Activated CD8-positive, alpha-beta T cell treated with anti-CD3 and anti-CD28 coated beads, Interleukin-2, amount 10 ng/mL, durations not matched to agents 7 days and 5 days (primary cell): ENCODE results near the gene SRP68. TPM values are rescaled to one million over a fixed set of nuclear protein-coding genes. Genes with fewer than 3 reads are reported as not detected.

Source experiments
- ATAC-seq: fragments of 150-1000 bp; cut with Tn5 transposase; one replicate; pipeline ENCODE4 v1.10.0; 2021; ENCODE audit warnings: moderate library complexity
- CTCF ChIA-PET: fragments of 350-600 bp; sonication (Branson Sonifier 250); formaldehyde crosslinking; loops from one replicate; lab custom pipeline; 2021; ENCODE audit warnings: antibody characterized with exemption; lab: Charles Lee
- POLR2A ChIA-PET: fragments of 350-600 bp; sonication (Branson Sonifier 250); formaldehyde crosslinking; loops from one replicate; lab custom pipeline; 2021; ENCODE audit warnings: antibody characterized with exemption; lab: Charles Lee
- DNase-seq: peaks from one replicate; pipeline ENCODE4 v3.0.0-alpha.2; 2020
- H3K27ac Mint-ChIP-seq: one replicate; pipeline ENCODE4 v1.8.0; 2021; ENCODE audit warnings: mild to moderate bottlenecking, mixed read lengths
- H3K27me3 Mint-ChIP-seq: one replicate; pipeline ENCODE4 v1.8.0; 2021; ENCODE audit warnings: low read depth, mixed read lengths
- H3K36me3 Mint-ChIP-seq: one replicate; pipeline ENCODE4 v1.8.0; 2021; ENCODE audit warnings: low read depth, mixed read lengths
- H3K4me1 Mint-ChIP-seq: one replicate; pipeline ENCODE4 v1.8.0; 2021; ENCODE audit warnings: low read depth, mixed read lengths
- H3K4me3 Mint-ChIP-seq: one replicate; pipeline ENCODE4 v1.8.0; 2021; ENCODE audit warnings: mild to moderate bottlenecking, mixed read lengths
- H3K9me3 Mint-ChIP-seq: one replicate; pipeline ENCODE4 v1.8.0; 2022; ENCODE audit warnings: mixed read lengths; ENCODE audit not compliant: insufficient read depth
- total RNA-seq, 2 experiments: library from RNA; stranded (reverse); gene quantifications; one replicate each; pipeline ENCODE4 v1.2.3, GENCODE V29; 2021

The SRP68 gene
- total RNA-seq, 2 experiments from 2014 or later, result 85.1 to 86.0 TPM

DNA sequence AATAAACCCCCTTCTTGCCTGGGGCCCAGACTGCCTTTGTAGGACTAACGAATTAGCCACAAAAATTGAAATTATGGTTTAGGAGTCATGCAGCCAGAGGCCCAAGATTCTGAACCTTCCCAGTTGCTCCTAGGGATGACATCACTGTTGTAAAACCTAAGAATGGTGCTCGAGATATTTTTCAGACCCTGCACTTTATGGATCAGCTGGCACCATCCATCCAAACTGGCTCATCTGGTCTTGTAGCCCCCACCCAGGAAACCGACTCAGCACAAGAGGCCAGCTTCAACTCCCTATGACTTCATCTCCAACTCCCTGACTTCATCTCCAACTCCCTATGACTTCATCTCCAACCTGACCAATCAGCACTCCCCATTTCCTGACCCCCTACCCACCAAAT, 34.3 kb downstream of the SRP68 start:
- Mint-ChIP-seq H3K27me3 (no peaks in the 10 kb centered on the region), H3K4me3 (no peak overlapping the region), H3K36me3 (peaks cover 39% of the 10 kb centered on the region), H3K9me3 (no peaks in the 10 kb centered on the region), H3K27ac (peak overlapping the region; percentile 13), H3K4me1 (peaks cover 15% of the 10 kb centered on the region)
- DNase-seq, result no peak
- ATAC-seq, result no peak
- ChIA-PET POLR2A (interaction anchor here (1.5 kb wide), 1 partner anchor 8 kb away, joined by 4 read pairs; no protein-coding TSS in a partner anchor), CTCF (interaction anchor here (1.0 kb wide), 1 partner anchor 9 kb away, joined by 4 read pairs; no protein-coding TSS in a partner anchor)

GRCh38 chr17:76036497-76037261, 35.6 kb downstream of the SRP68 start:
- no peak overlapping the region for H3K4me3 Mint-ChIP-seq
- DNase-seq (no peak), ATAC-seq (no peak)
- H3K9me3 Mint-ChIP-seq, result no peaks in the 10 kb centered on the region
- CTCF ChIA-PET, result interaction anchor here (1.3 to 1.5 kb wide), 2 partner anchors 23 to 32 kb away, joined by 6 to 9 read pairs; no protein-coding TSS in a partner anchor
- no peaks in the 10 kb centered on the region for H3K27me3 Mint-ChIP-seq
- H3K36me3 Mint-ChIP-seq, result peaks cover 37% of the 10 kb centered on the region
- H3K4me1 Mint-ChIP-seq, result peaks cover 17% of the 10 kb centered on the region
- POLR2A ChIA-PET, result no interaction called here
- no peak overlapping the region for H3K27ac Mint-ChIP-seq

- H3K27me3 Mint-ChIP-seq, result no peaks in the 10 kb centered on the region
- peaks cover 25% of the 10 kb centered on the region for H3K36me3 Mint-ChIP-seq
- H3K9me3 Mint-ChIP-seq, result no peaks in the 10 kb centered on the region
- peaks cover 22% of the 10 kb centered on the region for H3K4me1 Mint-ChIP-seq
- H3K27ac Mint-ChIP-seq, result no peak overlapping the region
- ATAC-seq (no peak), DNase-seq (no peak)
- ChIA-PET POLR2A (no interaction called here), CTCF (interaction anchor here (0.9 to 3.0 kb wide), 5 partner anchors 20 to 34 kb away, joined by 3 to 19 read pairs (median 4); partner anchors contain the start of gene CDK3)
- no peak overlapping the region for H3K4me3 Mint-ChIP-seq
These were observed 37.6 kb downstream of the SRP68 start for GRCh38 chr17:76034428-76035350.

- DNase-seq (no peak), ATAC-seq (no peak)
- Mint-ChIP-seq H3K4me3 (no peak overlapping the region), H3K27me3 (no peaks in the 10 kb centered on the region), H3K4me1 (peaks cover 35% of the 10 kb centered on the region), H3K9me3 (no peaks in the 10 kb centered on the region), H3K27ac (no peak overlapping the region), H3K36me3 (peaks cover 9% of the 10 kb centered on the region)
- CTCF ChIA-PET, result interaction anchor here (3.0 kb wide), 1 partner anchor 19 kb away, joined by 19 read pairs; no protein-coding TSS in a partner anchor
- POLR2A ChIA-PET, result interaction anchor here (0.6 to 1.2 kb wide), 2 partner anchors 39 to 258 kb away, joined by 3 read pairs; partner anchors contain the start of gene SRP68
These were observed 39.2 kb downstream of the SRP68 start for GRCh38 chr17:76033139-76033538.

DNA sequence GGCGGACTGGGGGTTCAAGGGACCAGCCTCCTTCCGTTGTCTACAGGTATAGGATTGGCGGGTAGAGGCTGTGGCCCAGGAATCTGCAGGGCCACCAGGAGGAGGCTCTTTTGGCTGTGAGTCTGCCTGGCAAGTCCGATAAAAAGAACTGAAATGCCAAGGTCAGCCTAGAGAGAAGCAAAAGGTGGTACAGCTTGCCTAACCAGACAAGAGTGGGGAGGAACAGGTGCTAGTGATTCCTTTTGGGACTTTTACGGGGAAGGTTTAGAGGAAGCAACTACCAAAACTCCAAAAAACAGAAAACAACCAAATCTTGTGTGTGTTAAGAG, 39.6 kb downstream of the SRP68 start:
- ChIA-PET POLR2A (interaction anchor here (1.2 kb wide), 1 partner anchor 40 kb away, joined by 3 read pairs; the partner anchor contains the start of gene SRP68), CTCF (interaction anchor here (0.7 to 3.0 kb wide), 4 partner anchors 18 to 266 kb away, joined by 3 to 19 read pairs (median 3); no protein-coding TSS in a partner anchor)
- DNase-seq, result no peak
- no peak overlapping the region for H3K27ac Mint-ChIP-seq
- no peaks in the 10 kb centered on the region for H3K9me3 Mint-ChIP-seq
- ATAC-seq, result no peak
- H3K4me3 Mint-ChIP-seq, result no peak overlapping the region
- peaks cover 7% of the 10 kb centered on the region for H3K36me3 Mint-ChIP-seq
- H3K4me1 Mint-ChIP-seq, result peaks cover 32% of the 10 kb centered on the region
- no peaks in the 10 kb centered on the region for H3K27me3 Mint-ChIP-seq

DNA sequence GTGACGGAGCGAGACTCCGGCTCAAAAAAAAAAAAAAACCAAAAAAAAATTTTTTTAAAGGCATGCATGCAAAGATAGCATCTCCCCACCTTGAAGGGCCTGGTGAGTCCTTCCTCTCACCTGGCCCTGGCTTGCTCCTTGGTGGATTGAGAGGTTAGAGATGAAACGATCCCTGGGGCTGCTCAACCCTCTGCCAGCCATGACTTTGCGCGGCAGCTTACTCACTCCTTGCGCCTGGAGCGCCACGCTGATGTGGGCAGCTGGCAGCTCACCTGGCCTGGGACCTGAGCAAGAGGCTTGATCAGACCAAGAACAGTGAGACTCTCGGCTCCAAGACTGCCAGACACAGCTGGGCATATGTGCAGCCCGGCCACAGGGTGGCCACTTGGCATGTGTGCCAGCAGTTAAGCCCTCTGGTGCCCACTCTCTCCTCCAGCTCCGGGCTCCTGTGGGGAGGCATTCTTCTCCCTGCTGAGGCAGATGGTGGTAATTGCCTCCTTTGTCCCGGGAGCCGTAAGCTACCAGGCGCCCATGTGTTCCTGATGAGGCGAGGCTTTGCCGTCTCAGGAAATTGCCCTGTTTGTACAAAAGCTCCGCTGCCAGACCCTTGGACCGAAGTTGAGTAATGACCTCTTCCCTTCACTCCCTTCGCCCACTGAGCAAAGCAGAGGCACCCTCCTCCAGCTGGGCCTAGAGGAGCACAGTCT, 40.1 kb downstream of the SRP68 start:
- DNase-seq (no peak), ATAC-seq (no peak)
- Mint-ChIP-seq H3K4me1 (peaks cover 30% of the 10 kb centered on the region), H3K27me3 (no peaks in the 10 kb centered on the region), H3K9me3 (no peaks in the 10 kb centered on the region), H3K4me3 (no peak overlapping the region), H3K36me3 (peaks cover 7% of the 10 kb centered on the region), H3K27ac (no peak overlapping the region)
- ChIA-PET POLR2A (interaction anchor here (1.2 kb wide), 1 partner anchor 40 kb away, joined by 3 read pairs; the partner anchor contains the start of gene SRP68), CTCF (interaction anchor here (0.7 to 3.5 kb wide), 5 partner anchors 17 to 267 kb away, joined by 3 to 36 read pairs (median 3); no protein-coding TSS in a partner anchor)

DNA sequence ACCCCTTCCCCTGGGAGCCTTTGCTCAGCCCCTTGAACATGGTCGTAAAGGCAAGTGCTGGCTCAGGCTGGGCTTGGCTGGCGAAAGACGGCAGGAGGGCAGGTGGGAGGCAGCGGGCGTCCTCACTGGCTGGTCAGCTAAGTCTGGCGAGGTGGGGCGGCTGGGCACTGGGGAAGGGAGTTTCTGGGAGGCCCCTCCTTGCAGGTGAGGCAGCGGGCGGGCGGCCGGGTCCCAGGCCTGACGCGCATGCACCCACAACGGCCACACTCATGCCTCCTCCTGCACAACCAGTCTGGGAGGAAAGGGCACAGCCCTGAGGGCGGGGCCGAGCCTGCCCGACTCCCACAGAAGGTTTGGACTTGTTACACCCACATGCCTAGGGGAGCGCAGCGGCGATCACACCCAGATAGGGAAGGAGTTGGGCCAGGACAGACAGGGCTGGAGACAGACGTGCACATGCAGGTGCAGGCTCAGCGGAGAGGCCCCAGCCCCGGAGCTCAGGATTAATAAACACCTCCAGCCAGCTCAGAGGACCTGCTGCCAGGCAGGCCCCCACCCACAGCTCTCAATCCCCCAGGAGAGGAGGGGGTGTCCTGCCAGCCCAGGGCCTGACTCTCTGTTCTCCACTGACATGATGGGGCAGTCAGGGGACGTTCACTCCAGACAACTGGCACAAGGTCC, 45.0 kb downstream of the SRP68 start, which contains the start of gene EVPL:
Gene EVPL, minus strand, starts transcription at position 148 of the 681 bp plus-strand sequence. Its CDS starts 108 bp downstream, at position 40.
- ATAC-seq (no peak), DNase-seq (no peak)
- H3K4me3 Mint-ChIP-seq, result no peak within 1 kb of the TSS
- POLR2A ChIA-PET, result no interaction called here
- H3K9me3 Mint-ChIP-seq, result no peaks in the 10 kb centered on the region
- H3K27me3 Mint-ChIP-seq, result no peaks in the 10 kb centered on the region
- H3K36me3 Mint-ChIP-seq, result peaks cover 2% of the 10 kb centered on the region
- peaks cover 22% of the 10 kb centered on the region for H3K4me1 Mint-ChIP-seq
- CTCF ChIA-PET, result no interaction called here
- H3K27ac Mint-ChIP-seq, result no peak within 1 kb of the TSS

DNA sequence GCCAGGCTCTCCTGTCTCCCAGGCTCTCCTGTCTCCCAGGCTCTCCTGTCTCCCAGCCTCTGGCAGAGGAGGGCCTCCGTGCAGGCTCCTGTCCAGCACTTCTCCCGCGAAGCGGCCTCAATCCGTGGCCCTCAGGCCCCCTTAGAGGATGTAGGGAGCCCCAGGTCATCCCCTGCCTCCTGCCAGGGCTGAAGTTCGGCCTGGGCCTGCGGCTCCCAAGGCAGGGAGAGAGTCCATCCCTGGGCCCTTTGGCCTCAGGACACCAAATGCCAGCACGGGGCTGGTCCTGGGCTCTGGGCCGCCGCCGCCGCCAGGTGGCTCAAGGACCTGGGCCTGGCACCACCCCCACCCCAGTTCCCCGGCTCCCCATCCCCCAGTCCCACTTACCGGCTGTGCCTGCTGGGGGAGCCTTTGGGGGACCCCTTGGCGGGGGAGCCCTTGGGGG, 45.6 kb downstream of the SRP68 start:
- peaks cover 20% of the 10 kb centered on the region for H3K4me1 Mint-ChIP-seq
- ATAC-seq (no peak), DNase-seq (no peak)
- H3K9me3 Mint-ChIP-seq, result no peaks in the 10 kb centered on the region
- POLR2A ChIA-PET, result no interaction called here
- no peak overlapping the region for H3K27ac Mint-ChIP-seq
- no peak overlapping the region for H3K4me3 Mint-ChIP-seq
- peaks cover 2% of the 10 kb centered on the region for H3K36me3 Mint-ChIP-seq
- CTCF ChIA-PET, result no interaction called here
- no peaks in the 10 kb centered on the region for H3K27me3 Mint-ChIP-seq

DNA sequence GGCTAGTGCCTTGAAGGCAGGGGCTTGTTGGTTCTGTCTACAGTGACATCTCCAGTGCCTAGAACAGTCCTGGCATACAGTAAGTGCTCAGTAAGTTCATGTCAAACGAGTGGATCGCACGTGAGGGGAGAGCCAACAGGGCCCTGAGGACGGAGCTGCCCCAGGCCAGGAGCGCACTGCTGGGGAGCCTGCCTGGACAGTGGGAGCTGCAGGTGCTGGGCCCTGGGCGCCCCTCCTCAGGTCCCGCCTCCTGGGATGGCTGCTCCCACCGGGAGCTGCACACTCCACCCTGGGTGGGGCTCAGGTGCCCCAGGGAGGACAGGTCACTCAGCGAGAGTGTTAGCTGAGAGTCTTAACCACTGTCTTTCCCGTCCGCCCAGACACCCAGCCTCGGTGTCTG, 47.0 kb downstream of the SRP68 start:
- H3K4me1 Mint-ChIP-seq, result peaks cover 20% of the 10 kb centered on the region
- H3K36me3 Mint-ChIP-seq, result peaks cover 2% of the 10 kb centered on the region
- H3K27ac Mint-ChIP-seq, result no peak overlapping the region
- CTCF ChIA-PET, result interaction anchor here (0.9 kb wide), 1 partner anchor 11 kb away, joined by 4 read pairs; no protein-coding TSS in a partner anchor
- DNase-seq (no peak), ATAC-seq (no peak)
- POLR2A ChIA-PET, result no interaction called here
- no peaks in the 10 kb centered on the region for H3K9me3 Mint-ChIP-seq
- no peak overlapping the region for H3K4me3 Mint-ChIP-seq
- H3K27me3 Mint-ChIP-seq, result no peaks in the 10 kb centered on the region

DNA sequence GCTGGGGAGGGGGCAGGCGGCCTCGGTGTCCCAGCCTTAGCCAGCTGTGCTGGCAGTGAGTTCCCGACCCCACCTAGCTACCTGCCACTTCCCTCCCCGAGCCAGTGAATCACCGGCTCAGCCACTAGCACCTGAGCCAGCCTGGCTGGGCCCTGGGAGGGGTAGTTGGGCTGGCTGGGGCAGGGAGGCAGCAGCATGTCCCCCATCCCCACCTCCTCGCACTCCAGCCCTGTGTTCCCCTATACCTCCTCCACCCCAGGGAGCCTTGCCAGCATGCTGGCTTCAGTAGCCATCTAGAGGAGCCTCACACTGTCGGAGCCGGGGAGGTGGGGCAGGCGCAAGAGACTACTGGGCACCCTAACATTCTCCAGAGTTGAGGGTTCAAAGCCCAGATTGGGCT, 48.0 kb downstream of the SRP68 start:
- Mint-ChIP-seq H3K9me3 (no peaks in the 10 kb centered on the region), H3K4me1 (peaks cover 12% of the 10 kb centered on the region), H3K27me3 (no peaks in the 10 kb centered on the region), H3K27ac (no peak overlapping the region), H3K4me3 (no peak overlapping the region), H3K36me3 (no peaks in the 10 kb centered on the region)
- ChIA-PET CTCF (interaction anchor here (1.1 kb wide), 1 partner anchor 10 kb away, joined by 3 read pairs; no protein-coding TSS in a partner anchor), POLR2A (no interaction called here)
- DNase-seq (no peak), ATAC-seq (no peak)
